Thymus (tissue), 11 donors: ENCODE measurements around the gene HOXB6. TPM values are rescaled to one million over a fixed set of nuclear protein-coding genes. Genes with fewer than 3 reads are reported as not detected.
A peak's percentile ranks its signal among the peaks of the same experiment; 100 is the strongest.

Experiments
- DNase-seq, 9 donors: peaks; one replicate each; pipeline ENCODE4 v3.0.0-alpha.2; 2013; ENCODE audit warnings: low spot score in 9 of 9, low read depth in 6 of 9, missing footprints in 1 of 9
- H3K27ac ChIP-seq, 2 donors: one replicate each; pipeline ENCODE4 v1.5.1; 2013; ENCODE audit warnings: control low read depth in 1 of 2, low read depth in 1 of 2, low read length in 1 of 2, mild to moderate bottlenecking in 1 of 2, moderate library complexity in 1 of 2
- H3K27me3 ChIP-seq, 2 donors: one replicate each; pipeline ENCODE4 v1.5.1; 2013; ENCODE audit warnings: low read length in 1 of 2; ENCODE audit not compliant: control insufficient read depth in 2 of 2, insufficient read depth in 1 of 2
- H3K36me3 ChIP-seq, 2 donors: one replicate each; pipeline ENCODE4 v1.5.1; 2013; ENCODE audit warnings: low read length in 1 of 2, mild to moderate bottlenecking in 1 of 2, moderate library complexity in 1 of 2; ENCODE audit not compliant: control insufficient read depth in 2 of 2, insufficient read depth in 2 of 2
- H3K4me1 ChIP-seq, 2 donors: one replicate each; pipeline ENCODE4 v1.5.1; 2013; ENCODE audit warnings: low read length in 2 of 2; ENCODE audit not compliant: control insufficient read depth in 2 of 2, insufficient read depth in 2 of 2
- H3K4me3 ChIP-seq, 2 donors: one replicate each; pipeline ENCODE4 v1.5.1; 2013; ENCODE audit warnings: low read length in 2 of 2, control low read depth in 1 of 2, mild to moderate bottlenecking in 1 of 2
- H3K9me3 ChIP-seq, 2 donors: one replicate each; pipeline ENCODE4 v1.5.1; 2013; ENCODE audit warnings: low read length in 1 of 2, mild to moderate bottlenecking in 1 of 2; ENCODE audit not compliant: control insufficient read depth in 2 of 2, insufficient read depth in 1 of 2
- WGBS: extraction: QIAGEN DNeasy Blood & Tissue Kit; methylation state at CpG from one replicate; pipeline ENCODE4 v1.1.7; 2013; 5-methylcytosine and 5-hydroxymethylcytosine counted together
- polyA plus RNA-seq: library from polyadenylated mRNA; stranded (reverse); fragments of 200-250 nt; gene quantifications from one replicate; pipeline ENCODE4 v1.2.3, GENCODE V29; 2013
- total RNA-seq: library from RNA; stranded (reverse); fragments of 120-200 nt; gene quantifications from one replicate; pipeline ENCODE4 v1.2.4, GENCODE V29; 2013
- donor health status: healthy.

Gene HOXB6
- total and polyA plus RNA-seq, 2 donors, result 0.19 to 1.0 TPM

GRCh38 chr17:48603959-48604769 is 622 bp downstream of the HOXB6 start:
- peaks cover 0 to 21% of the 10 kb centered on the region in 2 donors for H3K9me3 ChIP-seq

GRCh38 chr17:48601539-48602425 is 3.0 kb downstream of the HOXB6 start:
- Histone ChIP-seq H3K27ac (no peak overlapping the region), H3K36me3 (no peaks in the 10 kb centered on the region), H3K4me3 (no peak overlapping the region), H3K4me1 (peaks cover 0 to 15% of the 10 kb centered on the region in 2 donors), H3K27me3 (peaks cover 95 to 100% of the 10 kb centered on the region in 2 donors), H3K9me3 (peaks cover 0 to 25% of the 10 kb centered on the region in 2 donors)
- DNase-seq, result no peak
- 42% methylated on average over 35 of the region's 35 CpGs for WGBS

More at GRCh38 chr17:48603959-48604769, 622 bp downstream of the HOXB6 start:
- WGBS, result 39% methylated on average over 21 of the region's 21 CpGs
- Histone ChIP-seq H3K27me3 (peaks cover 86 to 100% of the 10 kb centered on the region in 2 donors), H3K36me3 (no peaks in the 10 kb centered on the region), H3K4me3 (no peak overlapping the region), H3K27ac (no peak overlapping the region), H3K4me1 (peaks cover 0 to 2% of the 10 kb centered on the region in 2 donors)
- no peak for DNase-seq

- peaks cover 0 to 25% of the 10 kb centered on the region in 2 donors for H3K9me3 ChIP-seq
- DNase-seq, result no peak
- peaks cover 0 to 20% of the 10 kb centered on the region in 2 donors for H3K4me1 ChIP-seq
- 88% methylated on average over 4 of the region's 4 CpGs for WGBS
- no peaks in the 10 kb centered on the region for H3K36me3 ChIP-seq
- H3K27me3 ChIP-seq, result peaks cover 97 to 100% of the 10 kb centered on the region in 2 donors
- no peak overlapping the region for H3K27ac ChIP-seq
- no peak overlapping the region for H3K4me3 ChIP-seq
Observed at GRCh38 chr17:48601207-48601538, 3.6 kb downstream of the HOXB6 start.

GRCh38 chr17:48600244-48601098 is 4.3 kb downstream of the HOXB6 start:
- DNase-seq, result no peak
- H3K4me1 ChIP-seq, result peaks cover 0 to 24% of the 10 kb centered on the region in 2 donors

GRCh38 chr17:48599354-48599753 is 5.4 kb downstream of the HOXB6 start:
- no peak for DNase-seq
- peaks cover 97 to 100% of the 10 kb centered on the region in 2 donors for H3K27me3 ChIP-seq
- 92% methylated on average over 5 of the region's 5 CpGs for WGBS
- H3K27ac ChIP-seq, result no peak overlapping the region
- no peak overlapping the region for H3K4me3 ChIP-seq
- H3K9me3 ChIP-seq, result peaks cover 0 to 25% of the 10 kb centered on the region in 2 donors
- H3K36me3 ChIP-seq, result peaks cover 0 to 4% of the 10 kb centered on the region in 2 donors
- H3K4me1 ChIP-seq, result peaks cover 0 to 24% of the 10 kb centered on the region in 2 donors

More at GRCh38 chr17:48600244-48601098, 4.3 kb downstream of the HOXB6 start:
- Histone ChIP-seq H3K36me3 (no peaks in the 10 kb centered on the region), H3K9me3 (peaks cover 0 to 25% of the 10 kb centered on the region in 2 donors), H3K27ac (no peak overlapping the region), H3K4me3 (no peak overlapping the region), H3K27me3 (peaks cover 97 to 100% of the 10 kb centered on the region in 2 donors)
- WGBS, result 93% methylated on average over 17 of the region's 17 CpGs

- no peak overlapping the region for H3K27ac ChIP-seq
- H3K36me3 ChIP-seq, result peaks cover 0 to 4% of the 10 kb centered on the region in 2 donors
- H3K9me3 ChIP-seq, result peaks cover 0 to 19% of the 10 kb centered on the region in 2 donors
- H3K4me1 ChIP-seq, result peaks cover 0 to 24% of the 10 kb centered on the region in 2 donors
- DNase-seq, result no peak
- H3K27me3 ChIP-seq, result peaks cover 97 to 100% of the 10 kb centered on the region in 2 donors
- WGBS, result 73% methylated on average over 7 of the region's 7 CpGs
- H3K4me3 ChIP-seq, result no peak overlapping the region
Observed at GRCh38 chr17:48598736-48599135, 6.0 kb downstream of the HOXB6 start.

GRCh38 chr17:48597778-48598631 is 6.8 kb downstream of the HOXB6 start:
- WGBS, result 3% methylated on average over 68 of the region's 68 CpGs
- H3K36me3 ChIP-seq, result peaks cover 0 to 4% of the 10 kb centered on the region in 2 donors
- H3K4me1 ChIP-seq, result peaks cover 0 to 29% of the 10 kb centered on the region in 2 donors
- peaks cover 95 to 100% of the 10 kb centered on the region in 2 donors for H3K27me3 ChIP-seq
- no peak for DNase-seq
- no peak overlapping the region for H3K27ac ChIP-seq
- peak overlapping the region in 1 of 2 donors; percentile 11 for H3K4me3 ChIP-seq
- H3K9me3 ChIP-seq, result peaks cover 0 to 16% of the 10 kb centered on the region in 2 donors

GRCh38 chr17:48597528-48597777 is 7.3 kb downstream of the HOXB6 start:
- 1% methylated on average over 16 of the region's 16 CpGs for WGBS
- Histone ChIP-seq H3K27ac (no peak overlapping the region), H3K4me1 (peaks cover 0 to 29% of the 10 kb centered on the region in 2 donors), H3K4me3 (peak overlapping the region in 1 of 2 donors; percentile 11), H3K27me3 (peaks cover 95 to 100% of the 10 kb centered on the region in 2 donors), H3K9me3 (peaks cover 0 to 10% of the 10 kb centered on the region in 2 donors), H3K36me3 (peaks cover 0 to 4% of the 10 kb centered on the region in 2 donors)
- DNase-seq, result no peak
